ENCODE measurements around the gene USP48.

GRCh38 chr1:21641076-21641475 lies 141.9 kb downstream of the USP48 start:
- TF ChIP-seq GATA3 (IDR thresholded peaks at IDR 0.05; ENCODE audit: low read depth, low read length) (no peak), GATA2 (IDR thresholded peaks at IDR 0.05; ENCODE audit: low read depth, low read length) (no peak)

All from SH-SY5Y (cell line).